Tongue (tissue), 2 donors: Measurements from ENCODE around the gene ATP11A. TPM values are rescaled to one million over a fixed set of nuclear protein-coding genes. Genes with fewer than 3 reads are reported as not detected.
"Not testable (repeated sequence)": the region's sequence is repeated elsewhere in the genome, so short reads cannot be mapped to it uniquely, and the experiment has no call there.

Experiments used
- DNase-seq: peaks from one replicate; pipeline ENCODE4 v3.0.0-alpha.2; 2015
- total RNA-seq: library from RNA; depleted of rRNA; stranded (reverse); fragments of >200 nt; gene quantifications from one replicate; pipeline ENCODE4 v1.2.3, GENCODE V29; 2014

Gene ATP11A
- total RNA-seq, 1 donor from 2014 or later, result 38.0 TPM

DNA sequence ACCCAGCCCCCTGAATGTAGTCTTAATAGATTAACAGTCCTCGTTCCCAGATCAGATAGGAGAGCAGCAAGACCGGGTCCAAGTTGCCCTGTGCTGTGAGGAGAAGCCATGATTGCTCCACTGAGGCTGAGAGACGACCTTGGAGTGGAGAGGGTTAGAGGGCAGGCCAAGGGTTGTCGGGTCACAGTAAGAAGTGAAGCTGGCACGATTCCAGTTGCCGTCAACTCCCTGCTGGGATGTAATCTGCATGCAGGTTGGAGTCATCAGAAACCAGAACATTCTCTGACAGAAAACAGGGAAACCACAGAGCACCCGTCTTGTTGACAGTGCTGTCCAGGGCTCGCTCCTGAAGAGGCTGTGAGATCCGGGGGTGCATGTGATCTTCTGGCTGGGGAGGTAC lies 19.0 kb upstream of the ATP11A start:
- DNase-seq, result no peak

DNA sequence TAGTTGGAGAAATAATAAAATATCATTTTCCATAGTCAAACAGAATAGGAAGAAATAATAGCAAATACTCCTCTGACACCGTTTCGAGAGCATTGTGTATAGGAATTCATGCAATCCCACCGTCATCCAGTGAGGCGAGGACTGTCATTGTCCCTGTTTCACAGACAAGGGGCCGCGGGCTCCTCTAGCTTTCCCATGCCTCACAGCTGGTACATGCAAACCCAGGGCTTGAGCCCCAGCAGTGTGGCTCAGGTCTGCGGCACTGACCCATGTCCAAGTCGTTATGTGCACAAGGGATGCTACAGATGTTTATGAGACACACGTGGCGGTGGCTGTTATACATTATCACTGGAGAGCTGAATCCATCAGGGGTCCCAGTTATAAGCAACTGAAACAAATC lies 18.5 kb upstream of the ATP11A start:
- no peak for DNase-seq

DNA sequence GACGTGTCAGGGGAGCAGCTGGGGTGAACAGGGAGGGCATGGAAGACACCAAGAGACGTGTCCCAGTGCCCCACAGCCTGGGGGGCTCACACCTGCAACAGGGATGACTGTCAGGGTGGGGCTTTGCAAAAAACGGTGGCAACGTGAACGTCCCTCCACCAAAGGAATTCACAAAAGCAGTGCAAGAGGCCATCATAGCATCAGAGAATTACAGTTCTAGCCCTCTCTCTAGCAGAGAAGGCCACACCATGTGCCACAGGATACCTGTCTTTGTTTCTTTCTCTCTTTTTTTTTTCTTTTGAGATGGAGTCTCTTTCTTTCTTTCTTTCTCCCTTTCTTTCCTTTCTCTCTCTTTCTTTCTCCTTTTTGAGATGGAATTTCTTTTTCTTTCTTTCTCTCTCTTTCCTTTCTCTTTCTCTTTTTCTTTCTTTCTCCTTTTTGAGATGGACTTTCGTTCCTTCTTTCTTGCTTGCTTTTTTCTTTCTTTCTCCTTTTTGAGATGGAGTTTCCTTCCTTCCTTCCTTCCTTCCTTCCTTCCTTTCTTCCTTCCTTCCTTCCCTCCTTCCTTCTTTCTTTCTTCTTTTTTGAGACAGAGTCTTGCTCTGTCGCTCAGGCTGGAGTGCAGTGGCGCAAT lies 17.1 kb upstream of the ATP11A start:
- no peak for DNase-seq

DNA sequence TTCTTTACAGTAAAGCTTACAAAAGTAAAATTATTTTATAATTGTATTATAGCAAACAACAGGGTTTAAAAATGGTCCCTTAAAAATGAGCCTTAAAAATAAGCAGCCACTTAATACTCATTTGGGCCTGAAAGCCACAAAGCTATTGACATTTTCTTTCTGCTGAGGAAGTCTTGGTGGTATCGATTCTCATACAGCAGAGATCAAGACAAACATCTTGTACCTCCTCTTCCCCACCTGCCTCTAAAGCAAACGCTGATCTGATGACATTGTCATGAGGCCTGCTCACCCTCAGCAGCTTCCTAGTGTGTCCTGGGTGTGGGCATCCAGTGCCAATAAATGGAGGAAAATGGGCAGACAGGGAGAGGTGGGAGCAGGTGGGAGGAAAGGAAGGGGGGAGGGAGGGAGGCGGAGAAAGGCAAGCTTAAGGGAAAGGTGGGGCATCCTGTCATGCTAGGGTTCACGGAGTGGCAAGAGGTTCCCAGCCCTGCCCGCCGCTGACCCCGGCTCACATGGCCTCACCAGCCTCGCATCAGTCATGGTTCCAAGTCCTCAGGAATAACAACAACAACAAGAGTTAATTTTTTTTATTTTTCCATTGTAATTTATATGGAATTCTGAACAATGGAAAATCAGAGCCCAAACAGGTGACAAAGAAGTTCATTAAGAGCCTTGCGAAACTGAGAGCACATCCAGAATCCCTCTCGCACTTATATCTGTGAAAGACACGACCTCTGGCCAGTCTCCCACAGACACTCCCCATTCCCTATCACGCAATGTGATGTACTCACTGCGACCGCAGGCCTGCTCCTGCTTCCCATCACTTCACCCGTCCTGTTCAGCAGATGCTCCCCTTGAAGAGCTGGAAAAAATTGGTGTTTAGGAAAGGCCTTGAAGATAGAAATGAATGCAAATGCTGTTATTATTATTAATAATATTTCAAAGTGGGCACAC lies 15.1 kb upstream of the ATP11A start:
- no peak for DNase-seq

DNA sequence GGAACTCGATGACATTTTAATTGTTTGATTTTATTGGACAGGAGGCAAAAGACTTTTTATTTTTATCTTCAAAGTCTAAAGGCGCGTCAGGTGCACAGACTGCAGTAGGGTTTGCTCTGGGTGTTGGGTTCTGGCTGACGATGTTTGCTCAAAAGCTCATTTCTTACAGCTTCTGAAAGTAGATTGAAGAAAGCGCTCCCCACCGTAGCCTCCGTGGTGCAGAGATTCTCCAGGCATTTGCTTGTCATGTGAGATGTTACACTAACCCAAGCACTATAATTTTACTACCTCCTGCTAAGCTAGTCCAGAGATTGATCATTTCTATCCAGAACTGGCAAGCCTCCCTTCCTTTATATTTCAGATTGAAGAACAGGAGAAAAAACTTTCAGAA lies 14.5 kb upstream of the ATP11A start:
- DNase-seq, result no peak

DNA sequence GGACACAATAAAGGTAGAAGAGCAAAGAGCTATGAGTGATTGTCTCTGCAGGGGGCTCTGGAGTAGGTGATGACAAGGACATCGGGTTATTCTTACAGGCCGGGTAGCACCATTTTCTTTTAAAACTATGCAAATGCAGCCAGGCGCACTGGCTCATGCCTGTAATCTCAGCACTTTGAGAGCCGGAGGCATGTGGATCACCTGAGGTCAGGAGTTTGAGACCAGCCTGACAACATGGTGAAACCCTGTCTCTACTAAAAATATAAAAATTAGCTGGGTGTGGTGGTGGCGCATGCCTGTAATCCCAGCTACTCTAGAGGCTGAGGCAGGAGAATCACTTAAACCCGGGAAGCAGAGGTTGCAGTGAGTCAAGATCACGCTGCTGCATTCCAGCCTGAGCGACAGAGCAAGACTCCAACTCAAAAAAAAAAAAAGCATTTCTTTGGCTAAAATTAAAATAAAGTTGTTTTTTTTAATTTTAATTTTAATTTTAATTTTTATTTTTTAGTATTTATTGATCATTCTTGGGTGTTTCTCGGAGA lies 12.3 kb upstream of the ATP11A start:
- not testable (repeated sequence) for DNase-seq

DNA sequence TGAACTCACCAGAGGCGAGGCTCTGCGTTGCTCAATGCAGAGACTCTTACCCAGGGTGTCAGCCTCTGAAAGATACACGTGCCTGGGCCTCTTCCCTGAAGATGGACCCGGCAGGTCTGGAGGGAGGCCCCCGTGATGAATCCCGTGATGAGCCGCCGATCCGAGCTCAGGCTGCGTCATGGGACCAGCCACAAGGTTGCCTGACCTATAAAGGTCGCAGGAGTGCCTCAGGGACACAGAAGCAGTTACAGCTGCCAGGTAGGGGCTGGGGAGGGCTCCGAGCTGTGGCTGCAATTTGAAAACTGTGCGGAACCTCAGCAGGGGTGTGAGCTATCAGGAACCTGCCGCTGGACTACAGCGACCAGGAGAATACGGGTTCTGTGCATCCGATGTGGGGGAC lies 10.5 kb upstream of the ATP11A start:
- DNase-seq, result no peak

DNA sequence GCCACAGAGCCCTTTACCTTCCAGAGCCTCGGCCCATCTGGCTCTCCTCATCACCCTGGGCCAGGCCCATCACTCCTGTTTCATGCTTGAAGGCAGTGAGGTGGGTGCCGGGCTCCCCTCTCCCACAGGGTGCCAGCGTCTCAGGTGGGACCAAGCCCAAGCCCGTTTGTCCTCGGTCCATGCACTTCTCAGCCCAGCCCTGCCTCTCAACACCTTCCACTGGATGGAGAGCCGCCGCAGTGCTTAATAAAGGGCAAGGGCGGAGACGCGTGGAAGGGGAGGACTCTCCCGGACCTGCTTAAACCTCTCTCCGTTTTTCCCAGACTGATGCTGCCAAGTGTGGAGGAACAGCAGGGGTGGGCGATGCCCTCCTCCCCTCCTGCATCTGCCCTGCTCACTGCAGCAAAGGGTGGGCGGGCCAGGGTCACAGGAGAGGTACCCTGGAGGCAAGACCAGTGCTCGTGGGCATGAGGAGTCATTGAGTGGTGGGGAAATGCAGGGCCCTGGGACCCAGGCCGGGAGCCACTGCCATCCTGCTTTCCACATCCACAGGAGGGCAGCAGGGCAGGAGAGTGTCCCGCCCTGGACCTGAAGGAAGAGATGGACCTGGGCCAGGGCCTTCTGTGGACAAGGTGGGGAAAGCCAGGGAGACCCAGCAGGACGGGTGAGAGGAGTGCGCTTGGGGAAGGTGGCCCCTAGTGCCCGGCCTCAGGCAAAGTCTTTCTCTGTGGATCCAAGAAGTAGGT lies 9.7 kb upstream of the ATP11A start:
- DNase-seq, result no peak

DNA sequence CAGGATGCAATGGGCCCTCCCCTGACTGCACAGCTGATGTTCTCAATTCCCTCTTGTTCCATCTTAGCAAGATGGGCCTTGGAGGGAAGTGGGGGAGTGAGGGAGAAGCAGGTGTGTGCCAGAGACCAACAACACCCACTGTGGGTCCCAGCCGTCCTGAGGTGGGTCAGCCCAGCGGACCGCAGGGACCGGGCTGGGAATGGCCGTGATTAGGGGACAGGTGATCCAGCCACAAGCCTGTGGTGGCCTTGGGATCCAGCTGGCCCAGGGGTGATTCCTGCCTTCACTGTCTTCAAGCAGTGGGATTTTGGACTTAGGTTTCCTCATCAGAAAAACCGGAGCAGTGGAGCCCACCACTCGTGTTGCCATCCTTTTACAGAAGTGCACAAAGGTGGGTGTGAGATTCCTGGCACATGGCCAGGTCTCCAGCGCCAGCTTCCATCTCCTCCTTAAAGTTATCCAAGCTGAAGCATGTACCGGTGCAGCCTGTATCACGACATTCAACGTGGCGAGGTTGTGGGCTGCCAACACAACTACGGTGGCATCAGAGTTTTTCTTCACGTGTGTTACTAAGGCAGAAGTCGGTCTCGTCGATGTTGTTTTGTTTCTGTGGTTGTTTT lies 9.0 kb upstream of the ATP11A start:
- no peak for DNase-seq

DNA sequence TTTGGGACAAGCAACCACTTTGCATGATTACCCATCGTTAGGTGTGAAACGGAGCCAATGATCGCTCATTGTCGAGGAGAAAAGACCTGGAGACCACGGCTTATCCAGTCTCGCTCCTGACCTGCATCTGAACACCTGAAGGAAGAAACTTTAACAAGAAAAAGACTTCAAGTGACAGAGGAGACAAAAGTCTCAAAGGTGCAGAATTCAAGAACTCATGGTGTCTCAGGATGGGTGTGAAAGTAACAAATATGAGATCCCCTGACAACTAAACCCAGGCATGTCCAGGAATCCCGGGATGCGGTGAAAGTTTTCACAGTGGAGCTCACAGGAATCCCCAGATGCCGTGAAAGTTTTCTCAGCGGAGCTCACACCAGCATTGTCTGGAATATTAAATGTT lies 6.3 kb upstream of the ATP11A start:
- DNase-seq, result no peak

DNA sequence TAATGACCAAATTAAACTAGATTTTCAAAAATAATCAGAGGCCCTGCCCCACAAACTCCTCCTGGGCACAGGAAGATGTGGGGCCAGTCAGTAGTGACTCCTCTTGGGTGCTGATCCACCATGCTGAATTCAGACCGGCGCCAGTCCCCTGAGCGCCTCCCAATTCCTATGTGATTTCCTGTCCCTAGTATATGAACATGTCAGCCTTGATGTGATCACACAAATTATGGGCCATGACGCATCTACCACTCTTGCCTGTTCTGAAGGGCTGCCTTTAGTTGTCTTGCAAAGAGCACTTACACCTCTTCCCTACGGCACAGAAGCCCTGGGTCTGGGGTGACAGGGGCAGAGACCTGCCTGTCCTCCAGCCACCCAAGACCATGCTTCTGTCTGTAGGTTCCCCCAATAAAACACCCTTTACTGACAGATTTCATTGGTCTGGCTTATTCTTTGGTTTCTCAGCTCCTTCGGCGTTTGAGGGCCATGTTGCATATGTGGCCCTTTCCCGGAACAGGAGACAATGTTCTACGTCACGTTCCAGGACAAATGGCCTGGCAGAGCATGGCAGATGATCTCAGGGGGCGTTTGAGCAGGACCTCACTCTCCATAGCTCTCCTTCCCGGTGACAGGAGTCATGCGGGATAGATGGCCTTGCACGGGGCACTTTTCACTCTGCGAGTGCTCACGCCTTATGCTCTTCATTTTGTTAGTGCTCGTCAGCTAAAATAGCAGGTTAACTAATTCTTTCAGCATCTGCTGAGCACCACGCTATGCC lies 5.6 kb upstream of the ATP11A start:
- no peak for DNase-seq

DNA sequence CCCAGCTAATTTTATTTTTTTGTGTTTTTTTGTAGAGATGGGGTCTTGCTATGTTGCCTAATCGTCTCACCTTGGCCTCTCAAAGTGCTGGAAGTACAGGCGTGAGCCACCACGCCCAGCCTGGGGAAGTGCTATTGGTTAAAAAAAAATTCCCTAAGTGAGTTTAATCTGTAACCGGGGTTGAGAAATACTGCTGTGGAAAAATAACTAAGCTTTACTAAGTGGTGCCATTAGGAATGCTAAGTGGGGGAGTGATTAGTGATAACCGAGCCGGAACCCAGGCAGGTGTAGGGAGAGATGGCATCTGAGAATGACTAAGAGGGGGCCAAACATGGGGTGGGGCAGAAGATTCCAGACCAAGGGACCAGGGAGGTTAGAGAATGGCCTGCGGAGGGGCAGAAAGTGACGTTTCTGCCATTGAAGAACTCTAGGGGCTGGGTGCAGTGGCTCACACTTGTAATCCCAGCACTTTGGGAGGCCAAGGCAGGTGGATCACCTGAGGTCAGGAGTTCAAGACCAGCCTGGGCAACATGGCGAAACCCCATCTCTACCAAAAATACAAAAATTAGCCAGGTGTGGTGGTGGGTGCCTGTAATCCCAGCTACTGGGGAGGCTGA lies 4.5 kb upstream of the ATP11A start:
- not testable (repeated sequence) for DNase-seq

DNA sequence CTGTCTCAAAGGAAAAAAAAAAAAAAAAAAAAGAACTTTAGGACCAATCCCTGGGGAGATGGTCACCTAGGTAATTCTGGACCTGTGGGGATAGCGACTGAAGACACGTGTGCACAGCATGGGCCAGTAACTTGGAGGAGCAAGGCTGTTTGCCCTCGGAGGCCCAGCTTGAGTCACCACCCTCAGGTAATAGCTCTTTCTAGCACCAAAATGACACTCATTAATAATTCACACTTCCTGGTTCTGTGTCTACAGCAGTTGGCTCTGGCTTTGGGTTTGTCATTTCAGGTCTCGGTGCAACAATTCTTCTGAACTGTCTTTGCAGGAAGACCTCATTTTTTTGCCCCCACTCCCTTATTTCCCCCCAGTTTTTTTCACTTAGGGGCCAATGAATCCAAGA lies 3.9 kb upstream of the ATP11A start:
- no peak for DNase-seq

DNA sequence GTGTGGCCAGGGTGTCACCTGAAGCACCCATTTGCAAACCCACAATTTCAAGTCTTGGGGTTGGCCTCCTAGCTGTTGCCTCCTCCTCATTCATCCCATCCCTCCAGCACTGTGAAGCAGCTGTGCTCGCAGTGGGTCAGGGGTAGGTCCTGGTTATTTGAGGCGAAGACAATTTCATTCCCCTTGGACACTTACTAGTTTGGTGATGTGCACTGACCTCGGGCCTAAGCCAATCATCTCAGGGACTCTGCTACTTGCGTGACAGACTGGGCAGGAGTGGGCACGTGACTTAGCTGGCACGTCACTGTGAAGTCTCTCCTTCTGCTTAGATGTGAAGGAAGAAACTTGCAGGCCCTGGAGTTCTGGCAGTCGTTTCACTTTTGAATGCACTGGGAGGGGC lies 3.5 kb upstream of the ATP11A start:
- DNase-seq, result no peak

DNA sequence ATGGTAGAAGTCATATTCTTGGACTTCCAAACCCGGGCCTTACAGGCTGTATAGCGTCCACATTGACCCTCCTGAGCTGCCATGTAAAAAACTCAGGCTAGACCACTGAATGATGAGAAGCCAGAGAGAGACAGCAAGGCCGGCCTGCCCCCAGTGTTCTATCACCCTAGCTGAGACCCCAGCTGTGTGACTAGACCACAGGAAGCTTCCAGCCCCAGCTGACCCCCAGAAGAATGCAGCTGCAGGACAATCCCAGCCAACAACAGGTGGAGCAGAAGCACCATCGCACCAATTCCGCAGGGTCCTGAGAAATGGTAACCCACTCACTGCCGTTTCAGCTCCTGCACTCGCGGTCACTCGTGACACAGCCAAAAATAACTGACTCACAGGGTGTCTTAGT lies 2.9 kb upstream of the ATP11A start:
- no peak for DNase-seq

DNA sequence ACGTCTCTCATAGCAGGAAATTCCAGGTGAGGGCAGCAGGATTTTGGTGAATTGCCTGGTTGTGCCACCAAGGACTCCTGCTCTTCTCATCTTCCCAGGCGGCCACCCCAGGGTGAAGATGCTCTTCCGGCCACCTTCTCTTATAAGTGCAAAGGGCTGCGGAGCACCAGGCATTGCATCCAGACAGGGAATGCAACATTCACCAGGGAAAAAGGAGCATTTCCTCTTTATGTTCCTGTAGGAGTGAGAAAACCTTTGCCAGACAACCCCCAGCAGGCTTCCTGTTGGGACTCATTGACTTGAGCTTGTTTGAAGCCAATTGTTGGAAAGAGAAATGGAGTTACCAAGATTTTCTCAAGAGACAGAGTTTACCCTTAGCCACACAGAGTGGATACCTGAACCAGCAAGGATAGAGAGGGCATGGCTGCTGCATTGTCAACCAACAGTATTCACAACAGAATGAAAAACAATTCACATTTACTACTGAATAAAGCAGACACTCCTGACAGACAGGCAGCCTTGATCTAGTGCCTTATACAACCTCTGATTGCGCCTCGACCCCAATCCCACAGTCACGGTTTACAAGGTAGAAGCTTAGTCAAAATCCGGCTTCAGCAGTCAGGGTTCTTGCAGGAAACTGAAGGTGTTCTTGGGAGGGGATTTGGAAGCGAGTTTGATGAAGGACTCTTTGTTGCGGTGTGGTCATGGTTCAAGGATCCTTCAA lies 1.8 kb upstream of the ATP11A start:
- DNase-seq, result no peak

DNA sequence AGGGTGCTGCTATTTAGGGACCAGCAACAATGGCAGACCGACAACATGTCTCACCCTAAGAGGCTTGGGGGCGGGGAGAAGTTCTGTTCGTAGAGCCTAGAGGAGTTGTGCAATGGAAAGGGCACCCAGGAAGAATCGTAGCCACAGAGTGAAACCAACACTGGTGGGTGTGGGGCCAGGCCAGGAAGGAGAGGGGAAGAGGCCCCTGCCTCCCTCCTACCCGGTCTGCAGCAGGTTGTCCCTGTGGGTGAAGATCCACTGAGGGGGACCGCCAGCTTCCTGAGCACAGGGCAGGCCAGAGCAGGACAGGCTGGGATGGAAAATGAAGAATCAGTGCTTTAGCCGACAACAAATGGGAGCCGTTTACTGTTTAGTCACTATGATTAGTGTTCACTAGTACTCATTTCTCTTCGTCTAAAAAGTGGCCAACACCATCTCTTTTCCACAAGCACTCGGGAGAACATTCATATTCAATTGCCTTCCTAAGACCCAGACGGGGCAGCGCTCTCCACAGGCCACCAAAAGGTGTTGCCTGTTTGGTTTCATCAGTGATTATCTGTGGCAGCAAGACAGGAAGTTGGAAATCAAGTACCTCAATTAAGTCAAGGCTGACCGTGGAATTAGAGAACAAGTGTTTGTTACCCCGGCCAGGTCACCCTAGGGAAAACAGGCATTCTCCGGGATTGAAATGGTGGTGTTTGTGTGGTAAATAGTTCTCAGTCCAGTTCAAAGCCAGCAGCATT lies 1.1 kb upstream of the ATP11A start:
- DNase-seq, result no peak

DNA sequence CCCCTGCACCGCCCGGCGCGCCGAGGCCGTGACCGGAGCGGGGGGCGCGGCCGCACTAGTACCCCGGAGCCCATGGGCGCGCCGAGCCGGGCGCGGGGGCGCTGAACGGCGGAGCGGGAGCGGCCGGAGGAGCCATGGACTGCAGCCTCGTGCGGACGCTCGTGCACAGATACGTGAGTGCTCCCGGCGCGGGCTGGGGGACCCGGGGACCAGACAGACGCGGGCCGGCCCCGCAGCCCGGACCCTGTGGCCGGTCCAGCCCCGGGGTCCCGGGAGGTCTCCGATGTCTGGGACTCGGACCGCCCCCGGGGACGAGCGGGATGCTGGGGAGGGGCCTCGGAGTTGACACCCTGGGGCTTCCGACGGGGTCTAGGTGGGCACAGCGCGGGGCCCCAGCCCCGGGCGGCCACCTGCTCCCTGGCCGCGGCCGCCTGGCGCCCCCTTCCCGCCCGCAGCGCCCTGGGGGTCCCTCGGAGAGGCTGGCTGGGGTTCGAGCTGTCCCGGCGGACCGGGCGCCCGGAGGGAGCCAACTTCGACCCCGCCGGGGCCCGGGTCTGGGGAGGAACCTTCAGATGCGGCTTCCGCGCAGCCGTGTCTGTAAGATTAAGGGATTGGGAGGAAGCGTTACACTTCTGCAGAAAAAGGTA lies 568 bp downstream of the ATP11A start:
- DNase-seq, result peak; percentile 69

DNA sequence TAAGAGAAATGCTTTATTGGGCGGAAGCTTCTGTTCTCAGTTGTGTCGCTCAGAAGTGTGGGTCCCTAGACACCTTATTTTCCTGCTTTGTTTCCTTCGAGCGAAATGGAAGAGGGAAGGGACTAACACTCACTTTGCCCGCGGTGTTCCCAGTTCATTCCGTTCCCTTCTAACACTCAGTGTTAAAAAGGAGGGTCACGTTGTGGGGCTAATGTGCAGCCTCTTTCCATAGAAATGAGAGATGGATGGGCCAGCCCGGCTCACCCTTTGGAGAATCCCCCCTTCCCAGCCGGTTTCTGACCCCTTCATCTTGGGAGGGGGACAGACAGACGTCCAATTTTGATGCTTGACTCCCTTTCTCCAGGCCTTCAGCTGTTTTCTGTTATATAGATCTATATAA lies 2.3 kb downstream of the ATP11A start:
- no peak for DNase-seq
